ENCODE measurements around the gene KRT6B. TPM values are rescaled to one million over a fixed set of nuclear protein-coding genes. Genes with fewer than 3 reads are reported as not detected.

Gene KRT6B
- polyA plus RNA-seq, 1 experiment, result not detected

GRCh38 chr12:52401926-52402325 lies 50.0 kb downstream of the KRT6B start:
- POLR2A ChIA-PET, result no interaction called here
- Histone ChIP-seq H3K27me3 (ENCODE audit: control insufficient read depth, insufficient read depth, low read length) (peaks cover 14% of the 10 kb centered on the region), H3K4me3 (ENCODE audit: low read depth, low read length) (no peak overlapping the region), H3K36me3 (ENCODE audit: control insufficient read depth, insufficient read depth, low read length) (no peaks in the 10 kb centered on the region)
- DNase-seq (ENCODE audit: low read depth), result no peak
- CTCF ChIA-PET, result interaction anchor here (0.7 to 2.4 kb wide), 4 partner anchors 10 to 478 kb away, joined by 3 to 10 read pairs (median 4); no protein-coding TSS in a partner anchor
- no peak for TF ChIP-seq CTCF (IDR thresholded peaks at IDR 0.05; ENCODE audit: insufficient read depth, low read depth, low read length)

- Histone ChIP-seq H3K27me3 (ENCODE audit: control insufficient read depth, insufficient read depth, low read length) (peaks cover 14% of the 10 kb centered on the region), H3K36me3 (ENCODE audit: control insufficient read depth, insufficient read depth, low read length) (no peaks in the 10 kb centered on the region), H3K4me3 (ENCODE audit: low read depth, low read length) (no peak overlapping the region)
- no peak for TF ChIP-seq CTCF (IDR thresholded peaks at IDR 0.05; ENCODE audit: insufficient read depth, low read depth, low read length)
- ChIA-PET POLR2A (no interaction called here), CTCF (interaction anchor here (0.7 to 2.4 kb wide), 4 partner anchors 9 to 478 kb away, joined by 3 to 10 read pairs (median 4); no protein-coding TSS in a partner anchor)
- no peak for DNase-seq (ENCODE audit: low read depth)
These were observed 50.4 kb downstream of the KRT6B start for GRCh38 chr12:52401526-52401925.

GRCh38 chr12:52400906-52401305 lies 51.0 kb downstream of the KRT6B start:
- no peak overlapping the region for H3K4me3 ChIP-seq (ENCODE audit: low read depth, low read length)
- POLR2A ChIA-PET, result no interaction called here
- H3K36me3 ChIP-seq (ENCODE audit: control insufficient read depth, insufficient read depth, low read length), result no peaks in the 10 kb centered on the region
- DNase-seq (ENCODE audit: low read depth), result no peak
- CTCF ChIA-PET, result interaction anchor here (0.9 to 2.4 kb wide), 3 partner anchors 9 to 479 kb away, joined by 4 to 10 read pairs (median 4); no protein-coding TSS in a partner anchor
- TF ChIP-seq CTCF (IDR thresholded peaks at IDR 0.05; ENCODE audit: insufficient read depth, low read depth, low read length), result no peak
- peaks cover 13% of the 10 kb centered on the region for H3K27me3 ChIP-seq (ENCODE audit: control insufficient read depth, insufficient read depth, low read length)

- DNase-seq (ENCODE audit: low read depth), result no peak
- Histone ChIP-seq H3K4me3 (ENCODE audit: low read depth, low read length) (no peak overlapping the region), H3K36me3 (ENCODE audit: control insufficient read depth, insufficient read depth, low read length) (no peaks in the 10 kb centered on the region), H3K27me3 (ENCODE audit: control insufficient read depth, insufficient read depth, low read length) (peaks cover 15% of the 10 kb centered on the region)
- CTCF ChIA-PET, result interaction anchor here (0.9 to 2.4 kb wide), 4 partner anchors 8 to 485 kb away, joined by 3 to 10 read pairs (median 4); no protein-coding TSS in a partner anchor
- POLR2A ChIA-PET, result no interaction called here
- no peak for TF ChIP-seq CTCF (IDR thresholded peaks at IDR 0.05; ENCODE audit: insufficient read depth, low read depth, low read length)
These were observed 52.2 kb downstream of the KRT6B start for GRCh38 chr12:52399756-52400155.

GRCh38 chr12:52398176-52398575 lies 53.8 kb downstream of the KRT6B start:
- TF ChIP-seq CTCF (IDR thresholded peaks at IDR 0.05; ENCODE audit: insufficient read depth, low read depth, low read length), result no peak
- H3K4me3 ChIP-seq (ENCODE audit: low read depth, low read length), result no peak overlapping the region
- DNase-seq (ENCODE audit: low read depth), result no peak
- ChIA-PET CTCF (interaction anchor here (0.9 to 1.4 kb wide), 6 partner anchors 18 to 482 kb away, joined by 3 to 5 read pairs (median 4); no protein-coding TSS in a partner anchor), POLR2A (interaction anchor here (0.7 kb wide), 1 partner anchor 16 kb away, joined by 7 read pairs; no protein-coding TSS in a partner anchor)
- H3K36me3 ChIP-seq (ENCODE audit: control insufficient read depth, insufficient read depth, low read length), result no peaks in the 10 kb centered on the region
- peaks cover 18% of the 10 kb centered on the region for H3K27me3 ChIP-seq (ENCODE audit: control insufficient read depth, insufficient read depth, low read length)
